Stimulated activated CD4-positive, alpha-beta T cell treated with anti-CD3 and anti-CD28 coated beads, Interleukin-12 subunit alpha, Interleukin-12 subunit beta, amount 100 ng/mL, for 48 hours (primary cell): ENCODE data around the gene ATP10B.

Source experiments
- DNase-seq, 3 donors: peaks; one replicate each; pipeline ENCODE4 v3.0.0-alpha.2; 2020; ENCODE audit warnings: low read depth in 2 of 3, low spot score in 1 of 3

The ATP10B gene

GRCh38 chr5:160692271-160692670, 159.7 kb downstream of the ATP10B start:
- no peak for DNase-seq

GRCh38 chr5:160685695-160686094, 166.3 kb downstream of the ATP10B start:
- no peak for DNase-seq

DNA sequence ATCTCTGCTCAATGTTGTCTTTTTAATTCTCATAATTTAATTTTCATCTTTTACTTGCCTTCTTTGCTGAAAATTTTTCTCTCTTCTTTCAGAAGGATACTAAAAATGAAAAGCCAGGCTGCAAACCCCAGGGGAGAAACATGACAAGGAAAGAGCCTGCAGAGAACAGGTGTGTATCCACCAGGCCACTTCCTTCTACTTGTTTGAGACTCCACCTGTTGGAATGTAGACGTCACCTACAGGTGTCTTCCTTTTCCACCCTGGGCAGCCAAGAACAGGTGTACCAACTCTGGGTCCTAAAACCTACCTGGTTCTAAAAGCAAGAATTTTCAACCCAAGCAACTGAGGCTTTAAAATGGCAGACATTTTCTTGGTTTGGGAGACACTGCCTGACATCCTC, 166.8 kb downstream of the ATP10B start:
- no peak for DNase-seq

DNA sequence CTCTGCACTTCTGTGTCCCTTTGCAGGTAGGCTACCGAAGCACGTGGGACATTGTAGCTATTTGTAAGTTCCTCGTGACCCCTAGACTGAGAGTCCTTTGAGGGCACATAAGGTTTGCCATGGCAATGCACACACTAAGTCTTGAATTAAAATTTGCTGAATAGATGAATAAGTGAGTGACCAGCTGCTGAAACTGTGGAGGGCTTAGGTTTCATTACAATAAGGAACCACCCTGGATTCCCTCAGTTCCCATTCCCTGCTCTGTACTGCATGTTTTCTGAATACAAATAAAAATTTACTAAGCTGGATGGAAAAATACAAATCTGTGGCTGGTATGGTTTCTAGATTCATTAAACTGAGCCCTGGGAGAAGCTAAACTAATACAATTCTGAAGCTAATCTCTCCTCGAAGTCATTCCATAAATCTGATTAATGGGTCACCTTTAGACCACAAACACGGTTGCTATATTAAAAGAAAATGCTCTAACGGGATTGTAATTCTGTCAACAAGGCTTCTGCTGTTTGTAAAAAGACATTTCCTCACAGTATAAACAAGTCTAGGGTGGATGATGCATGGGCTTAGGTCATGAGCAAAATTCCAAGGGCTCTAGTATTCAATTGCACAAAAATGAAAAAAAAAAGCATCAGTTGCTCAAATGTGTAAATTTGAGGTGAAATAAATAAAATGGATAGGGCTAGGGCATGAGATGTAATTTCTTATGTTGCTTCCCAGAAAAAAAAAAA, 172.3 kb downstream of the ATP10B start:
- no peak for DNase-seq

- no peak for DNase-seq
Measured at GRCh38 chr5:160675988-160676387, 176.0 kb downstream of the ATP10B start.

- no peak for DNase-seq
Measured at GRCh38 chr5:160674901-160675300, 177.1 kb downstream of the ATP10B start.

DNA sequence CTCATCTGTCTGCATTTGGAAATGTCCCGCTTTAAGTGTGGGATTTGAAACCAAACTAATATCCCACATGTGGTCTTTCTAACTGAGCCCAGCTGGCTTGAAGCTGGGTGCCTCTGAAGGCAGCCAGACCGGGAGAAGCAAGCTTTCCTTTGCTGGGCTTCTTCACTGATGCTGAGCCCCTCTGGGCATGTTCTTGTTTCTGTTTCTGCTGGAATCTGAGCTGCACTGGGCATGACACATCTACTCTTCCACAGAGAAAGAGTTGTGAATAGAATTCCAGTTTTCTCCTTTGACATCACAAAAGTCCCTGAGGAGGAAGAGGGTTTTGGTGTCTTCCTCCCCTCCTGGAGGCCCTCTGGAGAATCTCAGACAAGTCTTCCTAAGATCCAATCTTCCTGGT, 179.5 kb downstream of the ATP10B start:
- DNase-seq: no peak

- DNase-seq: no peak
Measured at GRCh38 chr5:160668356-160668755, 183.7 kb downstream of the ATP10B start.

GRCh38 chr5:160667160-160667559, 184.9 kb downstream of the ATP10B start:
- no peak for DNase-seq

DNA sequence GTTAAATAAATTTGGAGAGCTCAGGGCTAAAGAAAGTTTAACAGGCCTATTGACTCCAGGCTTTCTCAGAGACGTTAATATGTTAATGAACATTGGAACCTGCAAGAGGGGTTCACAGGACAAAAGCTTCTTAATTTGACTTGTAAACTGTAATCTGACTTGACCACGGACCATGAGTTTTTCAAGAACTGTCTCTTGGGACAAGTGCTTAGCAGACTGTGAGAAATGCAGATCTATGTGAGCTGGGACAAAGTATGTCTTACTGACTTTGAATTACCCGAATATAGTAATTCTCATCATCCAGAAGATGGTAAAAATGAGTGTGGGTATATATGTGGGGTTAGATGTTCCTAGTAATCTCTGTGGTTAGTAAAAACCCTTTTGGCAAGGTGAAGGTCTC, 186.6 kb downstream of the ATP10B start:
- no peak for DNase-seq

DNA sequence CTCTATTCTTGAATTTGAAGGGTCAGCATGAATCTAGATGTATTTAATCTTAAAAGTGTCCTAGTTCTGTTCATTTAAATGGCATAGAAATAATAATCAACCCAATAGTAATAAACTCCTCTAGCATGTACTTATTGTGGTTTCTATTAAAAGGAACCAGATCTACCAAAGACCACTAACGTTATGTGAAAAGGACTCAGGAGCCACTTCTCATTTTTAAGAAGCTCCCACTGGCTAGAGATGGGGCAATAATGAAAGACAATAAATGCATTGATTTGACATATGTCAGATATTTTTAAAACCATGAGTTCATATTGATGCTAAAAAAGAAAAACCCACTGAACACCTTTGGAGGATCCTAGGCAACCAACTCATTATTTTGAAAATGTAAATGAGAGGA, 191.9 kb downstream of the ATP10B start:
- no peak for DNase-seq

DNA sequence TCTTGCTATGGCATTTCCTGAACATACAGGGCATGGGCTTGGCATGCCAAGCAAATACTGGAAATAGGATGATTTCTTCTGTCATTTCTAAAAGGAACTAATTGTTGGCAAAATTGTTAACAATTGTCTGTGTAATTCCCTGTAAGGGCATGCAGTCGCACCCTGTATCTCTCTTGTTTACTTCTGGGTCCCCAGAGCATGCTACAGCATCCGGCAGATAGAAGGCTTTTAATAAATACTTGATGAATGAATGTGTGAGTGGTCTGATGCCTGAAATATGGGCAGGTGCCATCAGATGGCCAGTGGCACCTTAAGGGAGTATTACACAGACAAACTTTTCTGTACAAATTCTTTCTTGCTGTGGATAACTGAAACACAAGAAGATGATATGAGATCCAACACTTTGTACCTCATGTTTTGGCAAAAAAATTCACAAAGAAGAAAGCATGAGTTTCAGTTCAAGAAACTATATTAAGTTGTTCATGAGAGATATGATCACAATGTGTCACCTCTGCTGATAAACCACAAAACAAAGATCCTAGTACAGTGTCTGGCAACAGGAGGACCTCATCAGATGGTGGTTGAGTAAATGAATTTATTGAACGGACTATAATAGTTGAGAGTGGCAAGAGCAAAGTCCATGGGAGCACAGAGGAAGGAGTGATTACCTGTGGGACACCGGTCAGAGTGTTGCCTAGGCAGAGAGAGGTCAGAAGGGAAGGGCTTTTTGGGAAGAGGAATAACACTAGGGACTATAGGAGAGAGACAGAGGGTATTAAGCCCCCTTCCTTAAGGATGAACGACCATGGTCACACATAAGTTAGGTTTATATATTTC, 194.2 kb downstream of the ATP10B start:
- no peak for DNase-seq

- no peak for DNase-seq
Measured at GRCh38 chr5:160657068-160657507, 194.9 kb downstream of the ATP10B start.

- no peak for DNase-seq
Measured at GRCh38 chr5:160655717-160656116, 196.3 kb downstream of the ATP10B start.

- DNase-seq: no peak
Measured at GRCh38 chr5:160651692-160652645, 200.0 kb downstream of the ATP10B start.

- DNase-seq: no peak
Measured at GRCh38 chr5:160649304-160649703, 202.7 kb downstream of the ATP10B start.

DNA sequence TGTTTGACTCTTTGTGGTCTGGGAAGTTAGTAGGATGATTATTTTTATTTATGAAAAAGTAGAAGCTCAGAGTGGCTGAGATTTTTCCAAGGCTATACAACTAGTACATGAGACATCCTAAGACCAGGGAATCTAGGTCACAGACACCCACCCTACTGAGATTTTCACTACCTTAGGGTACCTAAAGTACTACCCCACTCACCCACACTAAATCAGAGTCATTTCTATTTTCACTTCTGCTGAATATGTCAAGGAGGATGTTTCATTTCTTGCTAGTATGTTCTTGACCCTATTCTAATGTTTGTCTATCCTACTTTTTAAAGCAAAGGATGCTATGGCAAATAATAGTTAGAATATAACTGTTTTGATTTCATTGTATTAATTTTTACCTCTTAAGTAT, 206.0 kb downstream of the ATP10B start:
- DNase-seq: no peak

DNA sequence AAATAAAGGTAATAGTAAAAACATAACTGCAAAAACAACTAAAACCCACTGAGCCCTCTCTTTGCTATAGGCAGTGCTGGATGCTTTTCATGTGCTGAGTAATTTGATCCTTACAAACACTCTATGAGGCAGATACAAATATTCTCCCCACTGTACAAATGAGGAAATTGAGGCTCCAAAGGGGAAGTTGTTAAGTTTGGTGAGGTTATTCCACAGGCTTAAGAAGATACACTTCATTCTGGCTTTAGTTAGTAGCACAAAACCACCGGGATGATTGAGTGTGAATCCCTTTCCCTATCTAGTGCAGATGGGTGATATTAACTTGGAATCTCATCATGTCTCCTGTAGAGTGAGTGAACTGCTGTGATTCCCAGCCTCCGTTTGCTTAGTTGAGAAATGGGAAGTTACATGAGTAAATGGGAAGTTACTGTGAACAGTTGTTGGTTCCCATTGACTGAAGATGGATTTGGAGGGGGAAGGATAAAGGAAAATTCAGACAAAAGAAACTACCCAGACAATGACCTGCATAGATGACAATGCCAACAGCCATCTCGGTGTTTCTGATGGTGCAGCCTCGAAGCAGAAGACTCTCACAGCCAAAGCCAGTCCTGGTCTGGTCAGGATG, 208.3 kb downstream of the ATP10B start:
- no peak for DNase-seq

GRCh38 chr5:160641405-160641804, 210.6 kb downstream of the ATP10B start:
- no peak for DNase-seq

DNA sequence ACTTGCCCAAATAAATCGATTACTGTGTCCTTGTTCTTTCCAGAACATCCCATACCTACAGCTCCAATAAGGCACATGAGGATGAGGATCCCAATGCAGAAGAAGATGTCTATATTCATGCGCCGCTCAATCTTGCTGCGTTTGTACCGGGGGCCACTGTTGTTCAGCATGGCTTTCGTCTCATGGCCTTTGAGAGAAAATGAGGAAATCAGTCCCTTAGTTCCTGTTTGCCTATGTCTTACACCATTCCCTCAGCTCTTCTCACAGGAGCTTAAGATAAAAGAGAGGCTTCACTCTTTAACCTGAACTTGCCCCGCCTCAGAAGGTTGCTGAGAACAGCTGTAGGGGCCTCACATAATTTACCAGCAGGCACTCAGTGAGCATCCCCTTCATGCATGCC, 211.6 kb downstream of the ATP10B start:
- no peak for DNase-seq
